GM23248 (cell line): ENCODE data around the gene UROC1. TPM values are rescaled to one million over a fixed set of nuclear protein-coding genes. Genes with fewer than 3 reads are reported as not detected.

Experiments used
- DNase-seq: peaks from one replicate; pipeline ENCODE4 v3.0.0-alpha.2; 2015
- H2AFZ ChIP-seq: fragments of 200-600 bp; sonication (generic); 2 replicates; pipeline ENCODE4 v1.6.1; 2016; ENCODE audit warnings: antibody characterized with exemption
- H3F3A ChIP-seq: fragments of 200-600 bp; sonication (generic); 2 replicates; pipeline ENCODE4 v1.6.1; 2016; ENCODE audit warnings: mild to moderate bottlenecking, antibody characterized with exemption, mixed run types; ENCODE audit not compliant: insufficient read depth
- H3K27ac ChIP-seq: fragments of 200-600 bp; sonication (generic); 2 replicates; pipeline ENCODE4 v1.5.1; 2016; ENCODE audit warnings: mild to moderate bottlenecking
- H3K27me3 ChIP-seq: fragments of 200-600 bp; sonication (generic); replicated peaks from 2 replicates; pipeline ENCODE4 v1.6.1; 2016; ENCODE audit warnings: mild to moderate bottlenecking; ENCODE audit not compliant: insufficient read depth
- H3K36me3 ChIP-seq: fragments of 200-600 bp; sonication (generic); 2 replicates; pipeline ENCODE4 v1.6.1; 2016; ENCODE audit warnings: low read depth, mild to moderate bottlenecking
- H3K4me1 ChIP-seq: fragments of 200-600 bp; sonication (generic); 2 replicates; pipeline ENCODE4 v1.6.1; 2016; ENCODE audit warnings: mild to moderate bottlenecking; ENCODE audit not compliant: insufficient read depth
- H3K4me2 ChIP-seq: fragments of 200-600 bp; sonication (generic); one replicate; pipeline ENCODE4 v1.6.1; 2016; ENCODE audit warnings: mild to moderate bottlenecking; ENCODE audit not compliant: unreplicated experiment
- H3K4me3 ChIP-seq: fragments of 200-600 bp; sonication (generic); 2 replicates; pipeline ENCODE4 v1.5.1; 2016; ENCODE audit warnings: mild to moderate bottlenecking
- H3K79me2 ChIP-seq: fragments of 200-600 bp; sonication (generic); 2 replicates; pipeline ENCODE4 v1.6.1; 2016; ENCODE audit warnings: mild to moderate bottlenecking; ENCODE audit not compliant: insufficient read depth
- H3K9ac ChIP-seq: fragments of 200-600 bp; sonication (generic); 2 replicates; pipeline ENCODE4 v1.6.1; 2016; ENCODE audit warnings: mild to moderate bottlenecking
- H3K9me2 ChIP-seq: fragments of 200-600 bp; sonication (generic); 2 replicates; pipeline ENCODE4 v1.6.1; 2016; ENCODE audit warnings: mixed run types, mild to moderate bottlenecking, moderate library complexity; ENCODE audit not compliant: insufficient read depth
- H3K9me3 ChIP-seq: fragments of 200-600 bp; sonication (generic); one replicate; pipeline ENCODE4 v1.6.1; 2017; ENCODE audit warnings: low read depth
- H4K20me1 ChIP-seq: fragments of 200-600 bp; sonication (generic); 2 replicates; pipeline ENCODE4 v1.6.0; 2016; ENCODE audit not compliant: insufficient read depth
- EZH2 ChIP-seq: fragments of 200-600 bp; sonication (generic); IDR thresholded peaks from 2 replicates; pipeline ENCODE4 v1.6.1; 2018; ENCODE audit warnings: antibody characterized with exemption, mild to moderate bottlenecking; ENCODE audit not compliant: insufficient read depth, poor library complexity, severe bottlenecking
- EZH2phosphoT487 ChIP-seq: fragments of 200-600 bp; sonication (generic); IDR thresholded peaks from 2 replicates; pipeline ENCODE4 v1.6.1; 2018; ENCODE audit warnings: antibody characterized with exemption, moderate library complexity, mild to moderate bottlenecking, low read depth; ENCODE audit not compliant: insufficient read depth
- WGBS, 2 experiments: methylation state at CpG; one replicate each; pipeline ENCODE4 v1.1.6; 2015 to 2017; ENCODE audit warnings: low lambda C conversion rate in 2 of 2, low coverage in 1 of 2; ENCODE audit errors: missing lambda C conversion rate in 2 of 2; 5-methylcytosine and 5-hydroxymethylcytosine counted together
- in situ Hi-C: fragments of 300-500 bp; cut with MboI; formaldehyde crosslinking; loops from 2 replicates; pipeline ENCODE4 v1.15.0; 2020
- polyA plus RNA-seq: library from polyadenylated mRNA; unstranded; fragments of >200 nt; fragmentation: Nextera tagmentation; extraction: Ambion mirVana; gene quantifications from 2 replicates; pipeline ENCODE4 v1.2.1, GENCODE V29; 2016
- total RNA-seq: library from RNA; depleted of rRNA; stranded (reverse); fragments of >200 nt; shearing (Covaris generic); gene quantifications from 2 replicates; pipeline ENCODE4 v1.2.3, GENCODE V29; 2014

Gene UROC1
- total and polyA plus RNA-seq, 2 experiments from 2014 or later, result not detected

GRCh38 chr3:126445506-126445905 is 72.1 kb downstream of the UROC1 start:
- no peaks in the 10 kb centered on the region for H3F3A ChIP-seq
- no peak overlapping the region for H3K27ac ChIP-seq
- H3K79me2 ChIP-seq, result no peaks in the 10 kb centered on the region
- no peak for DNase-seq
- in situ Hi-C loops, result no loop called here
- no peaks in the 10 kb centered on the region for H3K9me3 ChIP-seq
- no peaks in the 10 kb centered on the region for H4K20me1 ChIP-seq
- no peak overlapping the region for H3K4me2 ChIP-seq
- no peak overlapping the region for H3K4me3 ChIP-seq
- WGBS, 2 experiments, result 76 to 82% methylated on average over 5 of the region's 5 CpGs
- H3K36me3 ChIP-seq, result no peaks in the 10 kb centered on the region; the same call in 1 of the 2 replicates
- TF ChIP-seq EZH2 (no peak), EZH2phosphoT487 (no peak)
- H3K9me2 ChIP-seq, result no peaks in the 10 kb centered on the region
- no peaks in the 10 kb centered on the region for H3K27me3 ChIP-seq
- no peaks in the 10 kb centered on the region for H3K4me1 ChIP-seq
- H2AFZ ChIP-seq, result no peak overlapping the region
- no peak overlapping the region for H3K9ac ChIP-seq

- Histone ChIP-seq H3K4me1 (no peaks in the 10 kb centered on the region), H3K27me3 (no peaks in the 10 kb centered on the region), H3K9me3 (no peaks in the 10 kb centered on the region), H3K9ac (no peak overlapping the region), H3K79me2 (no peaks in the 10 kb centered on the region), H2AFZ (no peak overlapping the region), H3K36me3 (no peaks in the 10 kb centered on the region), H4K20me1 (no peaks in the 10 kb centered on the region), H3K4me3 (no peak overlapping the region), H3K4me2 (no peak overlapping the region), H3K9me2 (no peaks in the 10 kb centered on the region), H3F3A (no peaks in the 10 kb centered on the region), H3K27ac (no peak overlapping the region)
- 84 to 86% methylated on average over 3 of the region's 3 CpGs for WGBS, 2 experiments
- no peak for DNase-seq
- in situ Hi-C loops, result no loop called here
- TF ChIP-seq EZH2phosphoT487 (no peak), EZH2 (no peak)
These were observed 74.7 kb downstream of the UROC1 start for GRCh38 chr3:126442856-126443242.

- H3K27me3 ChIP-seq, result no peaks in the 10 kb centered on the region
- no peak for DNase-seq
- H3K9me3 ChIP-seq, result no peaks in the 10 kb centered on the region
- no peak overlapping the region for H2AFZ ChIP-seq
- no peaks in the 10 kb centered on the region for H3K36me3 ChIP-seq
- H3F3A ChIP-seq, result no peaks in the 10 kb centered on the region
- 83 to 84% methylated on average over 13 of the region's 13 CpGs for WGBS, 2 experiments
- H3K27ac ChIP-seq, result no peak overlapping the region
- in situ Hi-C loops, result no loop called here
- no peaks in the 10 kb centered on the region for H3K79me2 ChIP-seq
- no peak overlapping the region for H3K9ac ChIP-seq
- no peak overlapping the region for H3K4me2 ChIP-seq
- H3K4me3 ChIP-seq, result no peak overlapping the region
- H4K20me1 ChIP-seq, result no peaks in the 10 kb centered on the region
- no peaks in the 10 kb centered on the region for H3K9me2 ChIP-seq
- TF ChIP-seq EZH2 (no peak), EZH2phosphoT487 (no peak)
- H3K4me1 ChIP-seq, result no peaks in the 10 kb centered on the region
These were observed 75.3 kb downstream of the UROC1 start for GRCh38 chr3:126442094-126442855.

DNA sequence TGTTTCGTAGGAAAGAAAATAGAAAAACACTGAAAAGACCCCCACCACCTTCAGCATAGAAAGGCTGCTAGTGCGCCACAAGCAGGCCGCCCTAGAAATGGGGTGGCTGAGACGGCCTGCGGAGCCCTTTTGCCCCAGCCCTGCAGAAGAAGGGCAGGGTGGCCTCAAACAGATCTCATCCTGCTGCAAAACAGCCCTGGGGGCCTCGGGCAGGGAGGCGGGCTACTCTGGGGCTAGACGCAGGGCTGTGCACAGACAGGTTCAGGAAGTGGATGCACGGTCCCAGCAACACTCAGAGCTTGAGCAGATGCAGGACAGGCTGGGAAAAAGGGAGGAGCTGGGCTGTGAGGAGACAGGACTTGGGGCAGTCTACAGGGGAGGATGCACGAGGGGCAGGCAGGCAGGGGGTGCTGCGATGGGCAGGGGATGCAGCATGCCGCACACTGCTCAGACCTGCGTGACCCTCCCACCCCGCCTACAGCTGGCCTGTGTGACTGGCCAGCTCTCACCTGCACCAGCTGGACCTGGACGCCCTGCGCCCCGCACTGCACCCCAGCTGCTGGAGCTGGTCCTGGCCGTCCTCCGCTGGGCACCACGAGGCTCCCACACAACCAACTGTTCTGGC is 76.2 kb downstream of the UROC1 start:
- no peak for DNase-seq
- WGBS, 2 experiments, result 90 to 92% methylated on average over 15 to 20 of the region's 20 CpGs
- Histone ChIP-seq H2AFZ (no peak overlapping the region), H3K4me2 (no peak overlapping the region), H3K4me3 (no peak overlapping the region), H3K27ac (no peak overlapping the region), H3K79me2 (no peaks in the 10 kb centered on the region), H3K9ac (no peak overlapping the region), H3K27me3 (no peaks in the 10 kb centered on the region), H3K36me3 (no peaks in the 10 kb centered on the region), H3F3A (no peaks in the 10 kb centered on the region), H3K4me1 (no peaks in the 10 kb centered on the region), H4K20me1 (no peaks in the 10 kb centered on the region), H3K9me2 (no peaks in the 10 kb centered on the region), H3K9me3 (no peaks in the 10 kb centered on the region)
- in situ Hi-C loops, result no loop called here
- TF ChIP-seq EZH2, result no peak
- TF ChIP-seq EZH2phosphoT487, result no peak
